ENCODE results near the gene FBXO39. TPM values are rescaled to one million over a fixed set of nuclear protein-coding genes. Genes with fewer than 3 reads are reported as not detected.

Gene FBXO39
- total and polyA plus RNA-seq, 9 of the 15 experiments (the other 6 are each of a cell fraction or from before 2014, with no cell fraction given), result not detected

GRCh38 chr17:6752068-6752909 is 23.7 kb upstream of the FBXO39 start:
- Histone ChIP-seq H3K9me1 (ENCODE audit: control insufficient read depth, insufficient read depth, low read length) (no peaks in the 10 kb centered on the region), H3K27me3 (ENCODE audit: control insufficient read depth in 2 of 2, insufficient read depth in 2 of 2, low read length in 2 of 2) (no peaks in the 10 kb centered on the region; a peak in 1 of 5 replicates), H3K9ac (ENCODE audit: insufficient read depth in 1 of 2, low read depth in 2 of 2, low read length in 2 of 2) (no peak overlapping the region), H3K36me3 (ENCODE audit: control insufficient read depth, insufficient read depth, low read length) (no peaks in the 10 kb centered on the region), H3K4me2 (ENCODE audit: insufficient read depth, low read length) (no peak overlapping the region), H3K4me3 (no peak overlapping the region), H3K27ac (ENCODE audit: extremely low read depth, low read depth, low read length) (no peak overlapping the region), H3K79me2 (ENCODE audit: control insufficient read depth, insufficient read depth, low read length) (no peaks in the 10 kb centered on the region), H2AFZ (ENCODE audit: low read depth, low read length) (peak overlapping the region; percentile 67), H3K4me1 (replicated peaks in 1 of 2; ENCODE audit: control insufficient read depth in 2 of 2, insufficient read depth in 2 of 2, low read length in 2 of 2) (peaks cover 3% of the 10 kb centered on the region in 2 experiments; a peak in 3 of 5 replicates), H4K20me1 (replicated peaks; ENCODE audit: control insufficient read depth, insufficient read depth, low read length) (no peaks in the 10 kb centered on the region), H3K9me3 (replicated peaks; ENCODE audit: control insufficient read depth, insufficient read depth, low read depth, low read length) (no peaks in the 10 kb centered on the region)
- POLR2A ChIA-PET, result interaction anchor here (0.9 kb wide), 1 partner anchor 9 kb away, joined by 3 read pairs; no protein-coding TSS in a partner anchor
- intact Hi-C loops (cut with micrococcal nuclease) (no loop called here), in situ Hi-C loops (cut with MboI) (no loop called here)
- ATAC-seq, result peak; percentile 69
- DNase-seq (ENCODE audit: extremely low read depth in 1 of 4, low spot score in 3 of 4), result no peak
- BruUV-seq (replicated peaks), result no TSS peak
- FAIRE-seq, result no peak
- CTCF ChIA-PET (ENCODE audit: low intra/inter-chr PET ratio), result no interaction called here
- 15% methylated on average over 6 of the region's 7 CpGs for WGBS (ENCODE audit: insufficient coverage, low coverage, missing lambda C conversion rate)
- TF ChIP-seq ASH1L (IDR thresholded peaks at IDR 0.05; ENCODE audit: borderline replicate concordance, low read depth, partially characterized antibody), result no peak
- no peak for TF ChIP-seq RBM25 (IDR thresholded peaks at IDR 0.05; ENCODE audit: low read depth, low read length, severe bottlenecking)
- TF ChIP-seq ZBTB7A (IDR thresholded peaks at IDR 0.05; ENCODE audit: borderline replicate concordance, control insufficient read depth, low read depth, low read length), result no peak
- no peak for TF ChIP-seq ZNF395 (CRISPR knock-in tag; IDR thresholded peaks at IDR 0.05)
- TF ChIP-seq CXXC5 (CRISPR knock-in tag; IDR thresholded peaks at IDR 0.05), result peak; percentile 17; the same call in 1 of the 2 replicates
- TF ChIP-seq OTX1 (CRISPR knock-in tag; IDR thresholded peaks at IDR 0.05), result no peak
- TF ChIP-seq HNRNPLL (IDR thresholded peaks at IDR 0.05; ENCODE audit: low read depth, low read length, poor library complexity, severe bottlenecking), result no peak
- TF ChIP-seq ZNF778 (CRISPR knock-in tag; IDR thresholded peaks at IDR 0.05), result no peak
- no peak for TF ChIP-seq ZNF583 (CRISPR knock-in tag; IDR thresholded peaks at IDR 0.05)
- TF ChIP-seq TRIM25 (IDR thresholded peaks at IDR 0.05; ENCODE audit: borderline replicate concordance), result no peak
- TF ChIP-seq SMAD3 (CRISPR knock-in tag; conservative IDR thresholded peaks at IDR 0.05), result 0 out of 2 replicates have a peak, but pooled peaks have one; percentile 20
- TF ChIP-seq ETV1 (tag; conservative IDR thresholded peaks at IDR 0.05; ENCODE audit: low read depth), result peak; percentile 21; the same call in 1 of the 2 replicates
- TF ChIP-seq HMG20A (CRISPR knock-in tag; conservative IDR thresholded peaks at IDR 0.05), result no peak
- no peak for TF ChIP-seq IFI16 (CRISPR knock-in tag; IDR thresholded peaks at IDR 0.05)
- TF ChIP-seq, protein P1, sequence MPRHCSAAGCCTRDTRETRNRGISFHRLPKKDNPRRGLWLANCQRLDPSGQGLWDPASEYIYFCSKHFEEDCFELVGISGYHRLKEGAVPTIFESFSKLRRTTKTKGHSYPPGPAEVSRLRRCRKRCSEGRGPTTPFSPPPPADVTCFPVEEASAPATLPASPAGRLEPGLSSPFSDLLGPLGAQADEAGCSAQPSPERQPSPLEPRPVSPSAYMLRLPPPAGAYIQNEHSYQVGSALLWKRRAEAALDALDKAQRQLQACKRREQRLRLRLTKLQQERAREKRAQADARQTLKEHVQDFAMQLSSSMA (CRISPR knock-in tag; IDR thresholded peaks at IDR 0.05), result no peak
- TF ChIP-seq L3MBTL2 (IDR thresholded peaks at IDR 0.05), result 0 out of 2 replicates have a peak, but pooled peaks have one; percentile 33
- no peak for TF ChIP-seq BCL6 (CRISPR knock-in tag; IDR thresholded peaks at IDR 0.05)
- TF ChIP-seq, protein P2, sequence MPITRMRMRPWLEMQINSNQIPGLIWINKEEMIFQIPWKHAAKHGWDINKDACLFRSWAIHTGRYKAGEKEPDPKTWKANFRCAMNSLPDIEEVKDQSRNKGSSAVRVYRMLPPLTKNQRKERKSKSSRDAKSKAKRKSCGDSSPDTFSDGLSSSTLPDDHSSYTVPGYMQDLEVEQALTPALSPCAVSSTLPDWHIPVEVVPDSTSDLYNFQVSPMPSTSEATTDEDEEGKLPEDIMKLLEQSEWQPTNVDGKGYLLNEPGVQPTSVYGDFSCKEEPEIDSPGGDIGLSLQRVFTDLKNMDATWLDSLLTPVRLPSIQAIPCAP (CRISPR knock-in tag; IDR thresholded peaks at IDR 0.05; ENCODE audit: borderline replicate concordance), result no peak
